ENCODE results near the gene UBXN2A.

- TF ChIP-seq CTCF (IDR thresholded peaks at IDR 0.05) (no peak), POLR2A (IDR thresholded peaks at IDR 0.05) (no peak)
These were observed 40.1 kb upstream of the UBXN2A start for GRCh38 chr2:23900133-23900532.

Data from right lobe of liver (tissue), 4 donors.